Body of pancreas (tissue), 4 donors: ENCODE data around the gene STAMBPL1. TPM values are rescaled to one million over a fixed set of nuclear protein-coding genes. Genes with fewer than 3 reads are reported as not detected.
A peak's percentile ranks its signal among the peaks of the same experiment; 100 is the strongest.

Experiments
- ATAC-seq: fragments of 150-250 bp; one replicate; pipeline ENCODE4 v1.9.1; 2016
- DNase-seq, 4 donors: peaks; one replicate each; pipeline ENCODE4 v3.0.0-alpha.2; 2019
- H3K27ac ChIP-seq, 4 donors: fragments of 200-600 bp; sonication (generic); 1 replicate in 3 of 4; 2 replicates in 1 of 4; pipeline versions ENCODE4 v1.5.1 to v1.6.1; 2016 to 2019; ENCODE audit warnings: mild to moderate bottlenecking in 1 of 4, mixed read lengths in 1 of 4, moderate library complexity in 1 of 4
- H3K27me3 ChIP-seq, 2 donors: fragments of 200-600 bp; sonication (generic); one replicate each; pipeline ENCODE4 v1.6.0; 2016; ENCODE audit warnings: mild to moderate bottlenecking in 1 of 2
- H3K36me3 ChIP-seq, 2 donors: fragments of 200-600 bp; sonication (generic); replicated peaks in 1 of 2; 2 replicates each; pipeline ENCODE4 v1.5.1; 2016; ENCODE audit warnings: low read depth in 2 of 2; ENCODE audit not compliant: insufficient read depth in 1 of 2
- H3K4me1 ChIP-seq: fragments of 200-600 bp; sonication (generic); one replicate; pipeline ENCODE4 v1.6.0; 2016
- H3K4me3 ChIP-seq, 2 donors: fragments of 200-600 bp; sonication (generic); 1 replicate in 1 of 2; 2 replicates in 1 of 2; pipeline ENCODE4 v1.5.1; 2016 to 2019
- H3K9me3 ChIP-seq, 3 donors: fragments of 200-600 bp; sonication (generic); 1 replicate in 2 of 3; 2 replicates in 1 of 3; pipeline ENCODE4 v1.5.1; 2016
- POLR2A ChIP-seq, 3 donors: fragments of 450-650 bp; IDR thresholded peaks; one replicate each; pipeline ENCODE4 v1.6.1; 2016; ENCODE audit warnings: antibody characterized with exemption in 3 of 3, mild to moderate bottlenecking in 2 of 3
- WGBS, 2 donors: methylation state at CpG; one replicate each; pipeline ENCODE4 v1.1.5; 2017; 5-methylcytosine and 5-hydroxymethylcytosine counted together
- intact Hi-C: fragments of 100-400 bp; cut with DNase I; formaldehyde crosslinking; loops from one replicate; pipeline ENCODE4 v1.15.1; 2023
- total RNA-seq, 2 donors: library from RNA; depleted of rRNA; stranded (reverse); fragments of >200 nt; gene quantifications; one replicate each; pipeline ENCODE4 v1.1.0, GENCODE V29; 2016
- TF ChIP-seq, protein P1 (sequence below), 7 experiments: fragments of 450-650 bp in 4 of 7; fragments of 200-600 bp in 3 of 7; sonication (generic) in 3 of 7; IDR thresholded peaks; one replicate each; pipeline ENCODE4 v1.5.1; 2016 to 2019; ENCODE audit warnings: antibody characterized with exemption in 7 of 7

Gene STAMBPL1
- total RNA-seq, 2 donors from 2014 or later = 10.1 to 26.7 TPM

DNA sequence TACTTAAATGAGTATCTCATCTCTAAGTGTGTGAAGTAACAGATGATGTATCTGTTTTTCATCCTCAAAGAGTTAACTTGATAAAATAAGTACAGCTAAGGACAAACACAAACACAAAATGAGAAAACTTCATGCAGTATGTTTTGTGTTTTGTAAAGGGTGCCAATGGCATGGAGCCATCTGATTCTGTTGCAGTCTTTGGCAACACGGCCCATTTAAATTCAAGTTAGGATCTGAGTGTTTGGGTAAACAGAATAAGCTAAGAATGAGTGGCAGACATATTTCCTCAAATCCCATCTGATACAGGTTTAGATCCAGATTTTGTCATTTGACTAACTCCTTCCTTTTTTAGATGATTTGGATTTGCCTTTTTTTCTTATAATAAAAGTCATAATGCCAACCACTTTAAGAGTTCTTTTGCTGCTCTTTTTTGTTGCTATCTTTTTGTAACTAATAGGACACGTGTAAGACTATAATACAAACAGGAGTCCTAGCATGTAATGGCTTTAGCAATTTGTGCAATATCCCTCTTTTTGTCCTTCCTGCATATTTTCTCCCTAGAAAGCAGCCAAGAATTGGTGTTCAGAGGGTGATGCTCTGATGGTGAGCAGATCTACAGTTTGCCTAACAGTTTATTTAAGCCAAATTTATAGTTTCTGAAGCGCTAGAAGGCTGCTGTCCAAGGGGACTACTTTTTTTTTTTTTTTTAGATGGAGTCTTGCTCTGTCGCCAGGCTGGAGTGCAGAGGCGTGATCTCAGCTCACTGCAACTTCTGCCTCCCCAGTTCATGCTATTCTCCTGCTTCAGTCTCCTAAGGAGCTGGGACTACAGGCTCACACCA is 91.4 kb downstream of the STAMBPL1 start:
- no peak for TF ChIP-seq POLR2A (IDR thresholded peaks at IDR 0.05)
- TF ChIP-seq, protein P1, sequence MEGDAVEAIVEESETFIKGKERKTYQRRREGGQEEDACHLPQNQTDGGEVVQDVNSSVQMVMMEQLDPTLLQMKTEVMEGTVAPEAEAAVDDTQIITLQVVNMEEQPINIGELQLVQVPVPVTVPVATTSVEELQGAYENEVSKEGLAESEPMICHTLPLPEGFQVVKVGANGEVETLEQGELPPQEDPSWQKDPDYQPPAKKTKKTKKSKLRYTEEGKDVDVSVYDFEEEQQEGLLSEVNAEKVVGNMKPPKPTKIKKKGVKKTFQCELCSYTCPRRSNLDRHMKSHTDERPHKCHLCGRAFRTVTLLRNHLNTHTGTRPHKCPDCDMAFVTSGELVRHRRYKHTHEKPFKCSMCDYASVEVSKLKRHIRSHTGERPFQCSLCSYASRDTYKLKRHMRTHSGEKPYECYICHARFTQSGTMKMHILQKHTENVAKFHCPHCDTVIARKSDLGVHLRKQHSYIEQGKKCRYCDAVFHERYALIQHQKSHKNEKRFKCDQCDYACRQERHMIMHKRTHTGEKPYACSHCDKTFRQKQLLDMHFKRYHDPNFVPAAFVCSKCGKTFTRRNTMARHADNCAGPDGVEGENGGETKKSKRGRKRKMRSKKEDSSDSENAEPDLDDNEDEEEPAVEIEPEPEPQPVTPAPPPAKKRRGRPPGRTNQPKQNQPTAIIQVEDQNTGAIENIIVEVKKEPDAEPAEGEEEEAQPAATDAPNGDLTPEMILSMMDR (IDR thresholded peaks at IDR 0.05) = no peak
- Histone ChIP-seq H3K27me3 (no peaks in the 10 kb centered on the region), H3K9me3 (no peaks in the 10 kb centered on the region), H3K4me1 (peaks cover 17% of the 10 kb centered on the region), H3K36me3 (no peaks in the 10 kb centered on the region), H3K4me3 (no peak overlapping the region), H3K27ac (no peak overlapping the region)
- DNase-seq = no peak
- WGBS, 2 donors = 65 to 75% methylated on average over 5 of the region's 5 CpGs
- ATAC-seq = peak; percentile 45
- intact Hi-C loops = no loop called here

Other genes starting within 250 kb of the STAMBPL1 start
- gene LIPF, start 215.8 kb upstream of the STAMBPL1 start, total RNA-seq = not detected
- gene LIPK, start 174.0 kb upstream of the STAMBPL1 start, total RNA-seq = not detected
- not detected for gene LIPN, start 120.2 kb upstream of the STAMBPL1 start, total RNA-seq
- not detected for gene LIPM, start 77.5 kb upstream of the STAMBPL1 start, total RNA-seq
- 10 to 100 TPM in 1 of 2 donors, 1 to 10 TPM in 1; 5.9 to 13.5 TPM for gene ANKRD22, start 28.4 kb upstream of the STAMBPL1 start, total RNA-seq
- gene ACTA2, start 72.5 kb downstream of the STAMBPL1 start, total RNA-seq = 100 to 1,000 TPM in 1 of 2 donors, 10 to 100 TPM in 1; 41.5 to 136 TPM
- gene FAS, start 110.6 kb downstream of the STAMBPL1 start, total RNA-seq = 10 to 100 TPM; 13.7 to 22.1 TPM